T-helper 17 cell (primary cell): ENCODE results near the gene SSBP4. TPM values are rescaled to one million over a fixed set of nuclear protein-coding genes. Genes with fewer than 3 reads are reported as not detected.
"Not testable (repeated sequence)": the region's sequence is repeated elsewhere in the genome, so short reads cannot be mapped to it uniquely, and the experiment has no call there.

Experiments
- ATAC-seq: fragments of 150-1000 bp; cut with Tn5 transposase; 2 replicates; pipeline ENCODE4 v1.10.0; 2021; ENCODE audit warnings: mild to moderate bottlenecking, moderate library complexity
- DNase-seq, 3 donors: peaks; one replicate each; pipeline versions ENCODE4 v3.0.0 to v3.0.0-alpha.2; 2020 to 2021
- H3K9me3 ChIP-seq: one replicate; pipeline ENCODE4 v1.7.0; 2013; ENCODE audit warnings: low read length, mild to moderate bottlenecking; ENCODE audit not compliant: control insufficient read depth, poor library complexity, severe bottlenecking
- H3K27ac Mint-ChIP-seq: one replicate; pipeline ENCODE4 v1.8.0; 2022; ENCODE audit warnings: mild to moderate bottlenecking, moderate library complexity, mixed read lengths
- H3K27me3 Mint-ChIP-seq: one replicate; pipeline ENCODE4 v1.8.0; 2022; ENCODE audit warnings: mixed read lengths
- H3K36me3 Mint-ChIP-seq: one replicate; pipeline ENCODE4 v1.8.0; 2022; ENCODE audit warnings: low read depth, mixed read lengths
- H3K4me1 Mint-ChIP-seq: one replicate; pipeline ENCODE4 v1.8.0; 2022; ENCODE audit warnings: mild to moderate bottlenecking, mixed read lengths
- H3K4me3 Mint-ChIP-seq: one replicate; pipeline ENCODE4 v1.8.0; 2022; ENCODE audit warnings: mild to moderate bottlenecking, moderate library complexity, mixed read lengths
- total RNA-seq, 4 donors: library from RNA in 2 of 4; stranded (reverse) in 2 of 4; gene quantifications; one replicate each; pipeline ENCODE4 v1.2.3 and lab custom pipeline; 2022 to 2026

The SSBP4 gene
- total RNA-seq, 2 donors from 2014 or later, result 112 to 113 TPM

- Mint-ChIP-seq H3K27me3 (peaks cover 21% of the 10 kb centered on the region), H3K27ac (no peak overlapping the region), H3K4me3 (peak overlapping the region; percentile 28), H3K36me3 (no peaks in the 10 kb centered on the region), H3K4me1 (peaks cover 6% of the 10 kb centered on the region)
- ATAC-seq (peak; percentile 71), DNase-seq (no peak)
- H3K9me3 ChIP-seq, result no peaks in the 10 kb centered on the region
Observed at GRCh38 chr19:18401580-18402112, 17.6 kb upstream of the SSBP4 start.

- not testable (repeated sequence) for DNase-seq, H3K27ac Mint-ChIP-seq, ATAC-seq, H3K4me1 Mint-ChIP-seq, H3K9me3 ChIP-seq, H3K36me3 Mint-ChIP-seq
- peak overlapping the region; percentile 7 for H3K4me3 Mint-ChIP-seq
- H3K27me3 Mint-ChIP-seq, result peaks cover 14% of the 10 kb centered on the region
Observed at GRCh38 chr19:18402455-18403248, 16.5 kb upstream of the SSBP4 start.

GRCh38 chr19:18405754-18406153, 13.4 kb upstream of the SSBP4 start:
- not testable (repeated sequence) for H3K4me1 Mint-ChIP-seq, ATAC-seq

GRCh38 chr19:18406749-18407148, 12.4 kb upstream of the SSBP4 start:
- Mint-ChIP-seq H3K36me3 (no peaks in the 10 kb centered on the region), H3K4me1 (peaks cover 6% of the 10 kb centered on the region), H3K4me3 (no peak overlapping the region), H3K27ac (no peak overlapping the region), H3K27me3 (peaks cover 2% of the 10 kb centered on the region)
- ATAC-seq (no peak), DNase-seq (no peak)
- H3K9me3 ChIP-seq, result no peaks in the 10 kb centered on the region

More at GRCh38 chr19:18405754-18406153, 13.4 kb upstream of the SSBP4 start:
- H3K27me3 Mint-ChIP-seq, DNase-seq, H3K4me3 Mint-ChIP-seq, H3K9me3 ChIP-seq, H3K36me3 Mint-ChIP-seq, H3K27ac Mint-ChIP-seq: not testable (repeated sequence)

GRCh38 chr19:18408053-18408476, 11.1 kb upstream of the SSBP4 start:
- Mint-ChIP-seq H3K36me3 (no peaks in the 10 kb centered on the region), H3K27ac (no peak overlapping the region), H3K4me3 (no peak overlapping the region), H3K27me3 (no peaks in the 10 kb centered on the region), H3K4me1 (peaks cover 4% of the 10 kb centered on the region)
- ATAC-seq (peak; percentile 50), DNase-seq (no peak)
- no peaks in the 10 kb centered on the region for H3K9me3 ChIP-seq

GRCh38 chr19:18412610-18413239, 6.5 kb upstream of the SSBP4 start:
- ATAC-seq (no peak), DNase-seq (no peak)
- no peak overlapping the region for H3K27ac Mint-ChIP-seq
- peaks cover 31% of the 10 kb centered on the region for H3K4me1 Mint-ChIP-seq
- no peaks in the 10 kb centered on the region for H3K27me3 Mint-ChIP-seq
- H3K36me3 Mint-ChIP-seq, result no peaks in the 10 kb centered on the region
- H3K4me3 Mint-ChIP-seq, result no peak overlapping the region
- H3K9me3 ChIP-seq, result no peaks in the 10 kb centered on the region

- Mint-ChIP-seq H3K36me3 (no peaks in the 10 kb centered on the region), H3K4me3 (peak overlapping the region; percentile 70), H3K4me1 (peaks cover 45% of the 10 kb centered on the region), H3K27ac (peak overlapping the region; percentile 49), H3K27me3 (no peaks in the 10 kb centered on the region)
- H3K9me3 ChIP-seq, result no peaks in the 10 kb centered on the region
- ATAC-seq (no peak), DNase-seq (no peak)
Observed at GRCh38 chr19:18414504-18415177, 4.6 kb upstream of the SSBP4 start.

GRCh38 chr19:18415178-18415867, 3.9 kb upstream of the SSBP4 start:
- ATAC-seq (no peak), DNase-seq (no peak)
- Mint-ChIP-seq H3K27ac (peak overlapping the region; percentile 49), H3K27me3 (no peaks in the 10 kb centered on the region), H3K36me3 (no peaks in the 10 kb centered on the region), H3K4me1 (peaks cover 46% of the 10 kb centered on the region), H3K4me3 (peak overlapping the region; percentile 70)
- no peaks in the 10 kb centered on the region for H3K9me3 ChIP-seq

GRCh38 chr19:18416778-18417249, 2.4 kb upstream of the SSBP4 start:
- Mint-ChIP-seq H3K4me3 (peak overlapping the region; percentile 88), H3K27ac (peak overlapping the region; percentile 83), H3K36me3 (no peaks in the 10 kb centered on the region), H3K4me1 (peaks cover 54% of the 10 kb centered on the region), H3K27me3 (no peaks in the 10 kb centered on the region)
- peak; percentile 35 for ATAC-seq
- DNase-seq, result peak; percentile 56 to 64 (median 61)
- H3K9me3 ChIP-seq, result no peaks in the 10 kb centered on the region

GRCh38 chr19:18417250-18418028, 1.8 kb upstream of the SSBP4 start:
- Mint-ChIP-seq H3K36me3 (no peaks in the 10 kb centered on the region), H3K4me3 (peak overlapping the region; percentile 97), H3K27ac (peak overlapping the region; percentile 83), H3K27me3 (no peaks in the 10 kb centered on the region), H3K4me1 (peaks cover 60% of the 10 kb centered on the region)
- H3K9me3 ChIP-seq, result no peaks in the 10 kb centered on the region
- DNase-seq, result peak in 1 of 3 donors; percentile 24
- no peak for ATAC-seq

- Mint-ChIP-seq H3K4me1 (peaks cover 66% of the 10 kb centered on the region), H3K4me3 (peak overlapping the region; percentile 97), H3K27ac (peak overlapping the region; percentile 83), H3K27me3 (no peaks in the 10 kb centered on the region), H3K36me3 (no peaks in the 10 kb centered on the region)
- DNase-seq (no peak), ATAC-seq (no peak)
- no peaks in the 10 kb centered on the region for H3K9me3 ChIP-seq
Observed at GRCh38 chr19:18418029-18418482, 1.1 kb upstream of the SSBP4 start.
